GM21825 (cell line): ENCODE measurements around the gene C17orf100.
A peak's percentile ranks its signal among the peaks of the same experiment; 100 is the strongest.
"Not testable (repeated sequence)": the region's sequence is repeated elsewhere in the genome, so short reads cannot be mapped to it uniquely, and the experiment has no call there.

Source experiments
- ATAC-seq: cut with Tn5 transposase; IDR thresholded peaks from one replicate; pipeline ENCODE4 v1.9.1; 2021; ENCODE audit warnings: mild to moderate bottlenecking, moderate library complexity; ENCODE audit not compliant: unreplicated experiment

C17orf100 gene

GRCh38 chr17:6640536-6641246 is 10.9 kb upstream of the C17orf100 start, which contains the start of the genes KIAA0753 and TXNDC17:
KIAA0753 (minus strand) TSS chr17:6640711; CDS start chr17:6635103, 5,608 bp downstream.
TXNDC17 (plus strand) TSS chr17:6641060; CDS start chr17:6641083, 23 bp downstream.
- ATAC-seq, result peak; percentile 79

GRCh38 chr17:6641247-6641863 is 10.2 kb upstream of the C17orf100 start:
- ATAC-seq, result no peak

DNA sequence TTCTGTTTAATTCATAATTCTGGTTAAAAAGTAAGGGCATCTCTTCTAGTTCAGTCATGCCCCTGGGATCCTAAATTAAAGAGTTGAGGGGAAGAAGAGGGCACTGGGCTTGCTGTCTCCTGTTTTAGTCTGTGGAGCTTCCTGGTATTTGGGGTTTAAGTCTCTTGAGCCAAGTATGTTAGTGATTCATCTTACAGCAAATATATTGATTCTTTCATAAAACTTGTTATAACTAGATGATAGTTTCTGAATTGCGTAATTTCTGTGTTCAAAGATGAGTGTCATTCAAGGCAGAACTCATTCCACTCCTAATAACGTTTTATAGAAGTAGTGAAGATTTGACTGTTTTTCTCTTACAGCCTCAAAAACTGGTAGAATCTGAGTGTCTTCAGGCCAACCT is 9.0 kb upstream of the C17orf100 start:
- ATAC-seq, result no peak

DNA sequence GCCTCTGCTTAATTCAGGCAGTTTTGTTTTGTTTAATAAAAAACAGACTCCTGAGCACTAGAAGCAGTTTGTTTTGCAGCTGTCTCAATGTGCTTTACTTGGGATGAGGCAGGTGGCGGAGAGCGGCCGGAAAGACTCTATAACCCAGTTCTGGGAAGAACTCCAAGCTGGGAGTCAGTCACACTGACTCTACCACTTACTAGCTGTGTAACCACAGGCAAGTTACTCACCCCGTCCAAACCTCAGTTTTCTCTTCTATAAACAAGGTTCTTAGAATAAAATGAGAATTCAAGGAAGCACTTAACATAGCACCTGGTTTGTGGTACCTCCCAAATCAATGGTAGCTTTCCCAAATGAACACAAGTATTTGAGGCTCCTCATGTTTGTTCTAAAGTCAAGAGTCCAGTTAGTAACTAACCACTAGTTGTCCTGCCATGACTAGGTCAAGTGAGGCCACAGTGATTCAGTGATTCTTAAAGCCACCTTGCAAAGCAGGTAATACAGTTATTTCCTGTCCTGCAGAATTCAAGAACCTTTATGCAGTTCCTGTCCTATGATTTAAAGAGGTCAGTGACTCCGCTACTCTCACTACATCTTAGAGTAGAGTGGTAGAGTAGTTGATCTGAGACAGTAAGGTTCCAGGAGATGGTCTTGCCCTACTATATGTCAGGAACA is 8.0 kb upstream of the C17orf100 start:
- ATAC-seq, result no peak

- ATAC-seq, result no peak
Observed at GRCh38 chr17:6648181-6648580, 3.4 kb upstream of the C17orf100 start.

DNA sequence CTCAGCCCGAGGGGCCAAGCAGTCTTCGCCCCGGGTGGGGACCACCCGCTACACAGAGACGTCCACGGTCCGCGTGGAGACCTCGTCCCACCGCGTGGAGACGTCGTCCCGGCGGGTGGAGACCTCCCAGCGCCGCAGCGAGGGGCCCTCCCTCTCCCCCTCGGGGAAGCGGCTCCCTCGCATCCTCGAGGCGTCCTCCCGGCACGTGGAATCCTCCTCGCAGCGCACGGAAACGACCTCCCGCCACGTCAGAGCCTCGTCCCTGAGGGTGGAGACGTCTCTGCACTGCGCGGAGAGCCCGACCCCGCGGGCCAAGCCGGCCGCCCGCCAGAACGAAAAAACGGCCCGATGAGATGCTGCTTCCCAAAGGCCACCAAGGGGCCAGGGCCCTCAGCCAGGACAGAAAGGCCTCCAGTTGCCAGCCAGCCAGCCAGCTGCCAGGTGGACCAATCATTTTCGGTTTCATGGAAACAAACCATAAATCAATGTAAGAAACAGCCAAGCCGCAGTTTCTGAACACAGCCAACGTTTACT is 424 bp downstream of the C17orf100 start:
- no peak for ATAC-seq

DNA sequence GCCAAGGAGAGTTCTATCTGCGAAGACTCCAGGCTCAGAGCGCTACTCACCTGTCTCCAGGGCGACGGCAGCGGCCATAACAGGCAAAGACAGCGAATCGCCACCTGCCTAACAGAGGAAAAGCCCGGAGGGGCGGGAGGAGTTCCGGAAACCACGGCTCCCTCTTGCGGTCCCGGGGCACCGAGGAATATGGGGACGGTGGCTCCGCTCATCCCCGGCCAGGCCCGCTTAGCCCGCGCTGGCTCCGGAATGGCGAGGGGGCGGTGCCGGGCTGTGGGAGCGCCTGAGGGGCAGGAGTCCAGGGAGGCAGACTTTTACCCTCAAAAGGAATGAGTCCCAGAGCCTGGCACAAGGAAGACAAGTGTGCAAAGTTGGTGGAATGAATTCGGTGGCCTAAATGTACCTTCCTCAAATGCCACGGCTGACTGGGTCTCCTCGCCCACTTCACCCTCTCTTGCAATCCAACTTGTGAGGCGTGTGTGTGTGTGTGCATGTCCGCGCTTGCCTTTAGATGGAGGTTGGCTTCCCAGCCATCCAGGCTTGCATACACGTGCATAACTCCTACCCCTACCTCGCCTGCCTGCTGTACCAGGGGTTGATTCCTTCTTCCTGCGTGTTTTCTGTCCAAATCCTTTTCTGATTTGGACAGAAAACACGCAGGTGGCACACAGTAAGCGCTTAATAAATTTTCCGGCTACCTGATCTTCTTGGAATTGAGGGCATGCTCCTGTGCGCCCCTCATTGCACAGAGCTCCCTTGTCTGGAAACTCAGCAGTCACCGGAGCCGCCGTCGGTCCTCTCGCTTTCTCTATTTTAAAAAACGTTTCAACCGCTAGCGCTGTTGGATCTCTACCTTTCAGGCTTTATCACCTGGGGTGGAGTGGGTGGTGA is 3.5 kb downstream of the C17orf100 start:
- ATAC-seq, result no peak

GRCh38 chr17:6655732-6656361 is 4.3 kb downstream of the C17orf100 start:
- ATAC-seq, result not testable (repeated sequence)

DNA sequence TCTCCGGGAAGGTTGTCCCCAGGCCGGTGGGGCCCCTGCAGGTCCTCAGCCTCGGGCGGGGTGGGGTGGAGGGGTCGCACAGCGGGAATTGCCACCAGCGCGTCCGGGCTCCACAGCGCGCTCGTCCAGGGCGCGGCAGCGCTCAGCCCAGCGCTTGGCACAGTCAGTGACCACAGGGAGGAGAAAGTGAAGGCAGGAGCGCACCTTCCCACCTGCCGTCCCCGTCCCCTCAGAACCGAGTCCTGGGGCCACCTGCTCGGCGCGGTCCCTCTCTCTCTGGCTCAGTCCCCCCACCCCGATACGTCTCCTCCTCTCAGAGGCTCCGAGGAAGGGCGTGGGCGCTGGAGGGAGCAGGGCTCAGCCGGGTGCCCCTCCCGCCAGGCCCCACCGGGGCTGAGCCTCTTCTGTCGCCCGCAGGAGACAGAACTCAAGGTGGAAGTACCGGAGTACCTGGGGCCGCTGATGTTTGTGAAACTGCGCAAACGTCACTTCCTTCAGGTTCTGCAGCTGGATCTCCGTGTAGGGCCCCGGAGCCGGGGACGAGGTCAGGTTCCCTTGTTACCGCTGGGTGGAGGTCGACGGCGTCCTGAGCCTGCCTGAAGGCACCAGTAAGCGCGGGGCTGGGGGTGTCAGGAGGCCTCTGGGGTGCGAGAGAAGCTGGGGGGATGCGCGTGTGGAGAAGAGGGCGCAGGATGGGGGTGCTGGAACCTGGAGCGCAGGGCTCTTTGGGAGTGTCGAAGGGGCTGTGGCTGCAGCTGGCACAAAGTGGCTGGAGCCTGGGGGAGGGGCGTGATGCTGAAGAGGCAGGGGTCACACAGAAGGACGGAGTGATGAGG is 5.5 kb downstream of the C17orf100 start:
- ATAC-seq, result not testable (repeated sequence)

- ATAC-seq, result no peak
Observed at GRCh38 chr17:6657633-6658287, 6.2 kb downstream of the C17orf100 start.

DNA sequence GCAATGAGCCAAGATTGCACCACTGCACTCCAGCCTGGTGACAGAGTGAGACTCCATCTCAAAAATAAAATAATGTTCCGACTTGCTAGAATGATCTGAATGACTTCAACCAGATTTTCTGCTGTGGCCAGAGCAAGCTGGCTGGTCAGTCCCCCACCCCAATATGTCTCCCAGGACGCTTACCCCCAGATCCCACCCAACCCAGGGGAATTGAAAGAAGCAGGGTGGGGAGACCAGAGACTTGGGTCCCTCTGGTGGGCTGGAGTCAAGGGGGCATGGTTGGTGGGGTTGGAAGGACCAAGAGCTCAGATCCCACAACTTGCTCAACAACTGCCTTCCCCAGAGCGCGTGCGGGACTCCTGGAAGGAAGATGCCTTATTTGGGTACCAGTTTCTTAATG is 6.8 kb downstream of the C17orf100 start:
- ATAC-seq, result not testable (repeated sequence)

- ATAC-seq, result no peak
Observed at GRCh38 chr17:6660101-6660500, 8.5 kb downstream of the C17orf100 start.

DNA sequence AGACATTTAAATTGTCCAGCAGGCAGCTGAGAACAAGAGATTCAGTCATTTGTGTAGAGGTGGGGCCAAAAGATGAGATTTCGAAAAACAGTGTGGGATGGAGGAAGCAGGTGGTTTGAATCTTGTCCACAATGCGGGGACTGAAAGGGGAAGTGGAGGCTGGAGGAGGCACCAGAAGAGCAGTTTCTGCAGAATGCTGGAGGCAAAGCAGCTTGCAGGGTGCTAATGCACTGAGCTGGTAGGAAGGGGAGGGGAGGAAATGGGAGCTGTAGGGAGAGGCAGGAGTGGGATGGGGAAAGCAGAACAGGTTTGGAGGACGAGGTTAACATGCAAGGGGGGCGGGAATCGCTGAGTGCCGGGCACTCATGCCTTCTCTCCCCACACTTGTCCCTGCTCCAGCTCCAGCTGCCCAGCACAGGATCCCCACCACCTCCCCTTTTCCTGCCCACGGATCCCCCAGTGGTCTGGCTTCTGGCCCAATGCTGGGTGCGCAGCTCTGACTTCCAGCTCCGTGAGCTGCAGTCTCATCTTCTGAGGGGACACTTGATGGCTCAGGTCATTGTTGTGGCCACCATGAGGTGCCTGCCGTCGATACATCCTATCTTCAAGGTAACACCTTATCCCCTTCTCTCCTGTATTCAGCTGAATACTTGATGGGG is 9.4 kb downstream of the C17orf100 start:
- ATAC-seq, result peak; percentile 77

- ATAC-seq, result no peak
Observed at GRCh38 chr17:6661464-6661848, 9.9 kb downstream of the C17orf100 start.

- not testable (repeated sequence) for ATAC-seq
Observed at GRCh38 chr17:6663200-6663599, 11.6 kb downstream of the C17orf100 start.

DNA sequence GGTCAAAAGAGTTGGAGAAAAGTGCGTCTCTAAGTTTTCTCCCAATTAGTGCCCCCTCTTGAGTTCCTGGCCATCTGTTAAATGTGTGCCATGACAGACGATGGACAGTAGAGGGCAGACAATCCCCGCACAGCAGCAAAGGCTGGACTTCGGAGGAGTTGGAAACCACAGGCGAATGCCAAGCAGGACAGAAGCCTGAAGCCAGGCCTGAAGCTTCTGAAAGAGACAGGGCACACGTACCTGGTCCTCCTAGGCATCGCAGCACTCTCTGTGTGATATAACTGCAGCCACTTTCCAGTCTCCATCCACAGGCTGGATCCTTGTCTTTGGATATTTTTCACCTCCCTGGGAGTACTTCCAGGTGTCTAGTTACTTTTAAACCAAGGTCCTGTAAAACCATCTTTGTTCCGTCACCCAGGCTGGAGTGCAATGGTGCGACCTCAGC is 14.5 kb downstream of the C17orf100 start:
- no peak for ATAC-seq

DNA sequence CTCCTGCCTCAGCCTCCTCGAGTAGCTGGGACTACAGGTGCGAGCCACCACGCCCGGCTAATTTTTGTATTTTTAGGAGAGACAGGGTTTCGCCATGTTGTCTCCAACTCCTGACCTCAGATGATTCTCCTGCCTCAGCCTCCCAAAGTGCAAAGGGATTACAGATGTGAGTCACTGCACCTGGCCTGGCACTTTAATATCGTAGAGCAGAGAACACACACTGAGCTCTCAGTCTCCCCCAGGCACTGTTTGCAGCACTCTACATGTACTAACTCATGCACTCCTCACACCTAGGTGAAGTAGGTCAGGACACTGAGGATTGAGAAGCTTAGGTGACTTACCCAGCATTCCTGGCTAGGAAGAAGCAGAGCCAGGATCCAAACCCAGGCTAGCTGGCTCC is 15.0 kb downstream of the C17orf100 start:
- ATAC-seq, result no peak

DNA sequence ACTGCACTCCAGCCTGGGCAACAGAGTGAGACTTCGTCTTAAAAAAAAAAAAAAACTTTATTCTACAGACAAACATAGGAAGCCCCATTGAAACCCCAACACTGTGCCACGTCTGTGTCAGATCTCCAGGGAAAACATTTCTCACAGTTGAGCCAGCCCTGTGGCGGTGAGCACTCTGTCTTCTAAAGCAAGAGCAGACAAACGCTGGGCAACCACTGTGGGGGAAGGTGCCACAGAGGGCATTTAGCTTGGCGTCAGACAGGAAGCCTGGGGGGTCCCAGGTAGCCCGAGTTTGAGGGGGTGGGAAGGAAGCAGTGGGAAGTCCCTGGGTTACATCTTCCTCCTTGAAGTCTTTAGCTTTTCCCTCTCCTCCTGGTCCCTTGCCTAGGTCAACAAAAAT is 16.0 kb downstream of the C17orf100 start:
- ATAC-seq, result no peak
